HCT116 (cell line): Measurements from ENCODE around the gene DHRS7B.

Source experiments
- CEBPB ChIP-seq: IDR thresholded peaks from 2 replicates; pipeline ENCODE4 v1.6.1; 2012; ENCODE audit warnings: low read depth
- FOSL1 ChIP-seq: IDR thresholded peaks from 2 replicates; pipeline ENCODE4 v1.6.1; 2012; ENCODE audit warnings: low read depth
- JUND ChIP-seq: IDR thresholded peaks from 2 replicates; pipeline ENCODE4 v1.6.1; 2012
- POLR2A ChIP-seq: IDR thresholded peaks from 2 replicates; pipeline ENCODE4 v1.7.0; 2011; ENCODE audit warnings: borderline replicate concordance; ENCODE audit not compliant: insufficient read depth, insufficient read length; ENCODE audit errors: extremely low read depth
- SIN3A ChIP-seq: IDR thresholded peaks from 2 replicates; pipeline ENCODE4 v1.6.1; 2012; ENCODE audit warnings: low read depth
- TCF7L2 ChIP-seq: IDR thresholded peaks from 2 replicates; pipeline ENCODE4 v1.7.0; 2011; ENCODE audit warnings: borderline replicate concordance, inconsistent platforms; ENCODE audit not compliant: insufficient read depth, insufficient read length; ENCODE audit errors: extremely low read depth
- YY1 ChIP-seq: IDR thresholded peaks from 2 replicates; pipeline ENCODE4 v1.6.1; 2011; ENCODE audit warnings: low read length, low read depth, moderate library complexity, mild to moderate bottlenecking; ENCODE audit not compliant: insufficient replicate concordance; ENCODE audit errors: extremely low read depth
- TF ChIP-seq, protein P1 (sequence below), 3 experiments: fragments of 200-600 bp in 1 of 3; sonication (generic) in 1 of 3; IDR thresholded peaks in 2 of 3; conservative IDR thresholded peaks in 1 of 3; 2 replicates each; pipeline ENCODE4 v1.5.1; 2012 to 2017; ENCODE audit warnings: low read depth in 2 of 3, low read length in 2 of 3, antibody characterized with exemption in 1 of 3, borderline replicate concordance in 1 of 3, control low read depth in 1 of 3, mild to moderate bottlenecking in 1 of 3, mixed read lengths in 1 of 3, mixed run types in 1 of 3, moderate library complexity in 1 of 3; ENCODE audit not compliant: insufficient read depth in 1 of 3
- TF ChIP-seq, protein P2 (sequence below): IDR thresholded peaks from 2 replicates; pipeline ENCODE4 v1.6.1; 2011; ENCODE audit warnings: mild to moderate bottlenecking, low read length, moderate library complexity; ENCODE audit not compliant: insufficient replicate concordance; ENCODE audit errors: extremely low read depth

DNA sequence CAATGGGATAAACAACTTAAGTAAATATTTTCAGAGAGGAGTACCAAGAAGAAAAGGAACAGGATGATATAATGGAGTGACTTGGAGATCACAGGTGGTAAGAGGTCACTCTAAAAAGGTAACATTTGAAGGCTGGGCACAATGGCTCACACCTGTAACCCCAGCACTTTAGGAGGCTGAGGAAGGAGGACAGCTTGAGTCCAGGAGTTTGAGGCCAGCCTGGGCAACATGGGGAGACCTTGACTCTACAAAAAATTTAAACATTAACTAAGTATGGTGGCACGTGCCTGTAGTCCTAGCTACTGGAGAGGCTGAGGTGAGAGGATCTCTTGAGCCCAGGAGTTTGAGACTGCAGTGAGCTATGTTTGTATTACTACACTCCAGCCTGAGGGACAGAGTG lies 90.6 kb downstream of the DHRS7B start:
- TF ChIP-seq FOSL1 (no peak), SIN3A (no peak), YY1 (no peak), POLR2A (no peak), CEBPB (no peak), TCF7L2 (no peak), JUND (no peak)
- TF ChIP-seq, protein P1, sequence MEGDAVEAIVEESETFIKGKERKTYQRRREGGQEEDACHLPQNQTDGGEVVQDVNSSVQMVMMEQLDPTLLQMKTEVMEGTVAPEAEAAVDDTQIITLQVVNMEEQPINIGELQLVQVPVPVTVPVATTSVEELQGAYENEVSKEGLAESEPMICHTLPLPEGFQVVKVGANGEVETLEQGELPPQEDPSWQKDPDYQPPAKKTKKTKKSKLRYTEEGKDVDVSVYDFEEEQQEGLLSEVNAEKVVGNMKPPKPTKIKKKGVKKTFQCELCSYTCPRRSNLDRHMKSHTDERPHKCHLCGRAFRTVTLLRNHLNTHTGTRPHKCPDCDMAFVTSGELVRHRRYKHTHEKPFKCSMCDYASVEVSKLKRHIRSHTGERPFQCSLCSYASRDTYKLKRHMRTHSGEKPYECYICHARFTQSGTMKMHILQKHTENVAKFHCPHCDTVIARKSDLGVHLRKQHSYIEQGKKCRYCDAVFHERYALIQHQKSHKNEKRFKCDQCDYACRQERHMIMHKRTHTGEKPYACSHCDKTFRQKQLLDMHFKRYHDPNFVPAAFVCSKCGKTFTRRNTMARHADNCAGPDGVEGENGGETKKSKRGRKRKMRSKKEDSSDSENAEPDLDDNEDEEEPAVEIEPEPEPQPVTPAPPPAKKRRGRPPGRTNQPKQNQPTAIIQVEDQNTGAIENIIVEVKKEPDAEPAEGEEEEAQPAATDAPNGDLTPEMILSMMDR (IDR thresholded peaks at IDR 0.05 in 2 of 3, conservative IDR thresholded peaks at IDR 0.05 in 1 of 3; ENCODE audit: borderline replicate concordance in 1 of 3, insufficient read depth in 1 of 3, low read depth in 2 of 3, low read length in 2 of 3) = no peak
- TF ChIP-seq, protein P2, sequence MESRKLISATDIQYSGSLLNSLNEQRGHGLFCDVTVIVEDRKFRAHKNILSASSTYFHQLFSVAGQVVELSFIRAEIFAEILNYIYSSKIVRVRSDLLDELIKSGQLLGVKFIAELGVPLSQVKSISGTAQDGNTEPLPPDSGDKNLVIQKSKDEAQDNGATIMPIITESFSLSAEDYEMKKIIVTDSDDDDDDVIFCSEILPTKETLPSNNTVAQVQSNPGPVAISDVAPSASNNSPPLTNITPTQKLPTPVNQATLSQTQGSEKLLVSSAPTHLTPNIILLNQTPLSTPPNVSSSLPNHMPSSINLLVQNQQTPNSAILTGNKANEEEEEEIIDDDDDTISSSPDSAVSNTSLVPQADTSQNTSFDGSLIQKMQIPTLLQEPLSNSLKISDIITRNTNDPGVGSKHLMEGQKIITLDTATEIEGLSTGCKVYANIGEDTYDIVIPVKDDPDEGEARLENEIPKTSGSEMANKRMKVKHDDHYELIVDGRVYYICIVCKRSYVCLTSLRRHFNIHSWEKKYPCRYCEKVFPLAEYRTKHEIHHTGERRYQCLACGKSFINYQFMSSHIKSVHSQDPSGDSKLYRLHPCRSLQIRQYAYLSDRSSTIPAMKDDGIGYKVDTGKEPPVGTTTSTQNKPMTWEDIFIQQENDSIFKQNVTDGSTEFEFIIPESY = no peak
